IPS-NIHi7 (cell line): ENCODE data around the gene KLHL13.
"Not testable (repeated sequence)": the region's sequence is repeated elsewhere in the genome, so short reads cannot be mapped to it uniquely, and the experiment has no call there.

Source experiments
- DNase-seq: peaks from one replicate; pipeline ENCODE4 v3.0.0; 2012; ENCODE audit warnings: mixed read lengths; ENCODE audit errors: extremely low spot score

Gene KLHL13

GRCh38 chrX:118066867-118067515 lies 49.6 kb downstream of the KLHL13 start:
- no peak for DNase-seq

- no peak for DNase-seq
Observed at GRCh38 chrX:118062817-118063615, 53.6 kb downstream of the KLHL13 start.

- no peak for DNase-seq
Observed at GRCh38 chrX:118062048-118062789, 54.4 kb downstream of the KLHL13 start.

DNA sequence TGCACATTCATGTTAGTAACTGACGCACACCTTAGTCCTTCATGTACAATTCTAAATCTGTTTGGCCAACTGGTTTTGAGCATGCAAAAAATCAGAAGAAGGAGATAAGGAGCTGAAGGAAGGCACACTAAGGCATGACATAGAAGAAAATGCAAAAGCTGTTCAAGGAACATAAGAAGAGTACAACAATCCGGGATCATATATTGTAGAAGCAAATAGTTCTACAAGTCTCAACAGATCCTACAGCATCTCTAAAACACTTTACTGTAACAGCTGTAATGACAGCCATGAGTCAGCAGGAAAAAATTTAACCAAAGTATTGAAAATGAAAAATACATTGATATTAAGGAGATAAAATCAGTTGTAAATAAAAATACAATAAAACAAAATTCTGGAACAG lies 57.7 kb downstream of the KLHL13 start:
- DNase-seq: no peak

- no peak for DNase-seq
Observed at GRCh38 chrX:118056870-118057269, 59.7 kb downstream of the KLHL13 start.

- no peak for DNase-seq
Observed at GRCh38 chrX:118049713-118050112, 66.9 kb downstream of the KLHL13 start.

DNA sequence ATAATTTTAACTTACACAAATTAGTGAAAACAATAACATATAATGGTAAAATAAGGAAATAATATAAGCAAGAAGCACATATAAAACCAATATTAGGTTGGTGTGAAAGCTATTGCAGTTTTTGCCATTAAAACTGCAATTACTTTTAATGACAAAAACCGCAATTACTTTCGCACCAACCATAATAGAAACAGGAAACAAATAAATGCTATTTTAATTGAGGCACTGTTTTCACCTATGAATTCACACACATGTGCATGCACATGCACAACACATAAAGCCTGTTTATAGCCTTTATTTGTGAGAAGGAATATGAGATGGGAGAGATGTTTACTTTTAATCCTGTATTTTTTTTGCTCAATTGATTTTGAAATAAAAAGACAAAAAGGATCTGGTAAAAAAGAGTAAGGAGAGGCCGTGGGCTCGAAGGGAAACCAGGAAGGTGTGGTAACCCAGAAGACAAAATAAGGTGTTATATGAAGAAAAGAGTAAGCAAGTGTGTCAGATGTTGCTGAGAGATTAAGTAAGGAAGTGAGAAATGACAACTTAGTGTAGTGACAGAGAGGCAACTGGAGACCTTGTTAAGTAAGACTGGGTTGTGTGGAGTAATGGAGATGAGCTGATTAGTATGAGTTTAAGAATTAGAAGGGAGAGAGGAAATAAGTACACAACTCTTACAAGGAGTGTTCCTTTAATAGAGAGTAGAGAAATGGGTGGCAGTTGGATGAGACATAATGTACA lies 69.0 kb downstream of the KLHL13 start:
- no peak for DNase-seq

DNA sequence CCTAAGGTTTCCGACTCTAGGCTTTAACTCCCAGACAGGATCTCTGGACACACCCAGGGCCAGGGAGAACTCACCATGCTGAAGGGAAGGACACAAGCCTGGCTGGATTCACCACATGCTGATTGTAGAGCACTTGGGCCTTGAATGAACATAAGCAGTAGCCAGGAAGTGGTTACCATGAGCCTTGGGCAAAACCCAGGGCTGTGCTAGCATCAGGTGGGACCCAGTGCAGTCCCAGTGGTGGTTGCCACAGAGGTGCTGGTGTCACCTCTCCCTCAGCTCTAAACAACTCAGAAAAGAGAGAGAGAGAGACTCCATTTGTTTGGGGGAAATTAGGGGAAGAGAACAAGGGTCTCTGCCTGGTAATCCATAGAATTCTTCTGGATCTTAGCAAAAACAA lies 77.0 kb downstream of the KLHL13 start:
- DNase-seq: no peak

GRCh38 chrX:118038614-118039365 lies 77.8 kb downstream of the KLHL13 start:
- no peak for DNase-seq

- DNase-seq: no peak
Observed at GRCh38 chrX:118026631-118027030, 90.0 kb downstream of the KLHL13 start.

GRCh38 chrX:118025226-118025625 lies 91.4 kb downstream of the KLHL13 start:
- no peak for DNase-seq

DNA sequence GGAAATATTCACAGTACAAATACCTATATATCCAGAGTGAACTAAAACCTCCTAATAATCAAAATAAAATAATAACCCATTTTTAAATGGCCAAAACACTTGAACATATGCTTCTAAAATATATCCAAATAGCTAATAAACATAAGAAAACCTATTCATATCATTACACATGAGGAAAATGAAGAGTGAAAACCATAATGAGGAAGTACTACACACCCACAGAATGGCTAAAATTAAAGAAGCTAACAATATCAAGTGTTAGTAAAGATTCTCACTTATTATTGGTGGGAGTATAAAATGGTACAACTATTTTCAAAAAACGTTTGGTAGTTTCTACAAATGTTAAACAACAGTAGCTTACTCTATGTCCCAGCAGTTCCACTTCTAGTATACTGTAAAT lies 92.1 kb downstream of the KLHL13 start:
- no peak for DNase-seq

DNA sequence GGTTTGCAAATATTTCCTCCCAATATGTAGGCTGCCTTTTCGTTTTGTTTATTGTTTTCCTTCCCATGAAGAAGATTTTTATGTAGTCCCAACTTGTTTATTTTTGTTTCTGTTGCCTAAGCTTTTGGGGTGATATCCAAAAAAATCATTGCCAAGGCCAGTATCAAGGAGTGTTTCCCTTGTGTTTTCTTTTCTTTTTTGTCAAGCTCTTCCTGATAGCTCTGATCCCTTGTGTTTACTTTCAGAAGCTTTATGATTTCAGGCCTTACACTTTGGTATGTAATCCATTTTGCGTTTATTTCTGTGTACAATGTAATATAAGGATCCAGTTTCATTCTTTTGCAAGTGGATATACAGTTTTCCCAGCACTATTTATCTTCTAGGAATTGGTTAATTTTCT lies 93.9 kb downstream of the KLHL13 start:
- DNase-seq: no peak

- DNase-seq: no peak
Observed at GRCh38 chrX:118016422-118016821, 100.2 kb downstream of the KLHL13 start.

- not testable (repeated sequence) for DNase-seq
Observed at GRCh38 chrX:118002417-118002816, 114.2 kb downstream of the KLHL13 start.

GRCh38 chrX:118000518-118000917 lies 116.1 kb downstream of the KLHL13 start:
- DNase-seq: no peak

DNA sequence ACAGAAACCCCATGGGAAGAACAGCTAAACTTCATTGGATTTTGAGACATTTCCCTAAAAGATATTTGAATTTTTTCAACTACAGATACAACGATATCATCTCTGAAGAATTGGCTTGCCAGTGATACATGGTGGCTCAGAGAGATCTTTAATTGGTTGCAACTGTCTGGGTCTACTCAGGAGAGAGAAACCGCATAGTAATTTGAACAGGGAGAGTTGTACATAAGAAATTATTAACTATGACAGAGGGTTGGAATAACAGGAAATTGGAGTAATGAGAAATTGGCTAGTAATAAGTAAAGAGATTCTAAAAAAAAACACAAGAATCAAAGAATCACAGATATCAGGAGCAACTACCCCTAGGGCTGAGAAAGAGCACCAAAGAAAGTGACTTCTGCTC lies 118.4 kb downstream of the KLHL13 start:
- DNase-seq: no peak

DNA sequence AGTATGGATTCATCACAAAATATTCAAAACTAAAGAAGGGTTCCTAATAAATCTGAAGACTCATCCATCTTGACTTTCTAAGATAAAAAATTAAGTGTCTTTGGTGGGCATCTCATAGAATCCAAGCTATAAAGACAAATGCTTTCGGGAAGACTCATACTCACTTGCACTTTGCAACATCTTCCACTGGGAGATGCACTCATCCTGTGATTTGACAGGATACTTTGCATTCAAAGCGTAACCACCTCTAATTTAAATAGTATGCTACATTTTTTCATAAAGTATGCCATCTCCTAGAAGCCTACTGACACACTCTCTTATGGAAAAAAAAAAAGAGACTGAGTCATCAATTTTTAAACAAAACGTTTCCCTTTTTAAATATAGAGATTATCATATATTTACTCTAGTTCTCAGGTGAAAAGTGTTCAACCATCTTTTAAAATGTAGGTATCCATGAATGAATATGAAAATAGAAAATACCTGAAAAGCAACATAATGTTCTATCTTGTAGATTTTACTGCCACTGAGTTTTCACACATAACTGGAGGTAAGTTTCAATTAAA lies 119.6 kb downstream of the KLHL13 start:
- peak; percentile 23 for DNase-seq

- no peak for DNase-seq
Observed at GRCh38 chrX:117996408-117996807, 120.2 kb downstream of the KLHL13 start.

DNA sequence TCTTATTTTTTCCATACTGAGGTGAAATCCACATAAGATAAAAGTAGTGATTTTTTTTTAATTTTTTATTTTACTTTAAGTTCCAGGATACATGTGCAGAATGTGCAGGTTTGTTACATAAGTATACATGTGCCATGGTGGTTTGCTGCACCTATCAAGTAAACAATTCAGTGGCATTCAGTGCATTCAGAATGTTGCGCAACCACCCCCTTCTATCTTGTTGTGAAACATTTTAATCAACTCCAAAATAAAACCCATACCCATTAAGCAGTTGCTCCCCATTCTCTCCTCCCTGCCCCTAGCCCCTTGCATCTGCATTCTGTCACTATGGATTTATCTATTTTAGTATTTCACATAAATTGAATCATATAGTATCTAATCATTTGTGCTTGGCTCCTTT lies 121.2 kb downstream of the KLHL13 start:
- no peak for DNase-seq

DNA sequence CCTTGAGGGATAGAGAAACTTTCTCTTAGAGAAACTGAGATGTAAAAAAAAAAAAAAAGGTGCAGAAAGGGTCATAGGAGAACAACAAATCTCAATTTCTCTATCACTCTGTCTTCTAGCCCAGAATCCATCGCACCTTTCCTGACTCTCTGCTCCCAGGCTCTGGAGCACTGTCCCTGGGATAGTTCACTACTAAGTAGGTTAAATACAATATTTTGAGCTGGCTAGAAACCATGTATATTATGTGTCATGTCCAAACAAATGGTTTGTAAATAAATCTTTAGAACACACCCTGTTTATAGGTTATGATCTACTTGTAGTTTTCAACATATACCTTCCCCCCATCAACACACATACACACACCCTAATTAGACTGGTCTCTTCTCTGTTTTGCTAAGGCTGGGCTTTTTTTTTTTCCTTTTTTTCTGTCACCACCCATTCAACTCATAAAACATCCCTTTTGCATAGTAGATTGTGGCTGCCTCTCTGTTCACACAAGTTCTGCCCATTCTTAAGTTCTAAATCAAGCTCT lies 124.4 kb downstream of the KLHL13 start:
- DNase-seq: no peak
